ENCODE results near the gene LY86.

The LY86 gene

DNA sequence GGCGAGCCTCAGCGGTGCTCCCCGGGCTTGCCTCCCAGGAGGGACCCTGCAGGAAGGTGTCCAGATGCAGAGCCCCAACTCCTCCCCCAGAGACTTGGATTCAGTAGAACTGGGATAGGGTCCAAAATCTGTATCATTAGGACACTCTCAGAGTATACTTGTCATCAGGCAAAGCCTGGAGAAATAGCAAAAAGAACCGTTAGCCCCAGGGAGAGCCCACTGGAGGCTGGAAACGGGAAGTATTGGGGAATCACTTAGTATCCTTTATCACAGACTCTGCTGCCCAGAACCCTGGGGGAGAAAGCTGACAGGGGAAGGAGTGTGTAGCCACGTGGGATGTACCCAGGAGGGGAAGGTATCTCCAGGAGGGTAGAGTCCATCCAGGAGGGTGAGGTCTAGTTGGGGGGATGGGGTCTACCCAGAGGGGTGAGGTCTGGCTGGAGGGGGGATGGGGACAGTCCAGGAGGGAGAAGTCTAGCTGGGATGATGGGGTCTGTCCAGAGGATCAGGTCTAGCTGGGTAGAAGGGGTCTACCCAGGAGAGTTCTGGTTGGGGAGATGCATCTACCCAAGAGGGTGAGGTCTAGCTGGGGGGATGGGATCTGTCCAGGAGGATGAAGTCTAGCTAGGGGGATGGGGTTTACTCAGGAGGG lies 107.2 kb downstream of the LY86 start:
- Histone ChIP-seq H3K4me1 (ENCODE audit: control insufficient read depth, insufficient read depth, low read length) (peaks cover 40% of the 10 kb centered on the region), H3K4me3 (ENCODE audit: low read depth, low read length) (peak overlapping the region; percentile 38), H3K9me3 (ENCODE audit: control insufficient read depth, insufficient read depth, low read length) (no peaks in the 10 kb centered on the region), H3K36me3 (ENCODE audit: control insufficient read depth, insufficient read depth, low read length) (no peaks in the 10 kb centered on the region), H3K9ac (ENCODE audit: low read depth, low read length) (peak overlapping the region; percentile 8), H3K27me3 (ENCODE audit: control insufficient read depth, insufficient read depth, low read length) (no peaks in the 10 kb centered on the region)

DNA sequence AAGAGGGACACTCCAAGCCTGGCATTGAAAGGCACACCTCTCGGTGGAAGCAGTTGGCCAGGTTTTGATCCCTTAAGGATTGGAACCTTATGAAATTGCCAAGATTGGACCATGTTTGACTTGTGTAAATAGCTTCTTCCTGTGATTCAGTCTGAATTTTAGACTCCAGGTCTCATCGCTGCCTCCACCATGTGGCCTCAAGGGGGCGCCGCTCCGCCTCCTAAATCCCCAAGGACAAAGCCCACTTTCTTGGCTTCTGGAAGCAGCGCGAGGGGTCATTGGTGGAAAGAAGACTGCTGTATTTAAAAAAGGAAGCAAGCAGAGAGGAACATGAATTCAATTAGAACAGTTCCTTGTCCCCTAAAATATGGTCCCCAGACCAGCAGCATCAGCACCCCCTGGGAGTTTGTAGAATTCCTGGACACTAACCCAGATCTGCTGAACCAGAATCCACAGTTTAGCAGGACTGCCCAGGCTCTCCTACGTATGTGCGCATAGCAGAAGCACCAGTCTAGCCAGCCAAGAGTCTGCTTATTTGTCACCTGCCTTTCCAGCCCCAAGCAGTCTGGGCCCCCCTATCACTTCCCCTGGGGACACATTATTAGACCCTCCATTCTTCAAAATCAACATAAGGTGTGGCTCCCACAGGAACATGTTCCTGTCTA lies 108.5 kb downstream of the LY86 start:
- Histone ChIP-seq H3K4me3 (ENCODE audit: low read depth, low read length) (no peak overlapping the region), H3K4me1 (ENCODE audit: control insufficient read depth, insufficient read depth, low read length) (peaks cover 40% of the 10 kb centered on the region), H3K36me3 (ENCODE audit: control insufficient read depth, insufficient read depth, low read length) (no peaks in the 10 kb centered on the region), H3K9ac (ENCODE audit: low read depth, low read length) (no peak overlapping the region), H3K27me3 (ENCODE audit: control insufficient read depth, insufficient read depth, low read length) (no peaks in the 10 kb centered on the region), H3K9me3 (ENCODE audit: control insufficient read depth, insufficient read depth, low read length) (no peaks in the 10 kb centered on the region)

DNA sequence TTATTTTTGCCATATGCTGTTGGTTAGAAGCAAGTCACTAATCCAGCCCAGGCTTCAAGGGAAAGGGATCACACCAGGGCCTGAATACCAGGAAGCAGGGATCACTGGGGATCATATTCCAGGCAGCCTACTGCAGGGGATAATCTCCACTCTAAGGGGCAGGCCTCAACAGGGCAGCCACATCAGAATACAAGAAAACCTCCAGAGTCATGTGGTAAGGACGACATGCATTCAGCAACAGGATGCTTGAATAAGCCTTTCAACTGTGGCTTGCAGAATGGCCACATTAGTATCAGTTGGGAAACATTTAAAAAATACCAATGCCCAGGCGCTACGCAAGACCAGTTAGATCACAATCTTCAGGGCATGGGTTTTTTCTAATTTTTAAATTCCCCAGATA lies 109.1 kb downstream of the LY86 start:
- Histone ChIP-seq H3K9ac (ENCODE audit: low read depth, low read length) (no peak overlapping the region), H3K27me3 (ENCODE audit: control insufficient read depth, insufficient read depth, low read length) (no peaks in the 10 kb centered on the region), H3K36me3 (ENCODE audit: control insufficient read depth, insufficient read depth, low read length) (no peaks in the 10 kb centered on the region), H3K4me1 (ENCODE audit: control insufficient read depth, insufficient read depth, low read length) (peaks cover 40% of the 10 kb centered on the region), H3K4me3 (ENCODE audit: low read depth, low read length) (no peak overlapping the region), H3K9me3 (ENCODE audit: control insufficient read depth, insufficient read depth, low read length) (no peaks in the 10 kb centered on the region)

DNA sequence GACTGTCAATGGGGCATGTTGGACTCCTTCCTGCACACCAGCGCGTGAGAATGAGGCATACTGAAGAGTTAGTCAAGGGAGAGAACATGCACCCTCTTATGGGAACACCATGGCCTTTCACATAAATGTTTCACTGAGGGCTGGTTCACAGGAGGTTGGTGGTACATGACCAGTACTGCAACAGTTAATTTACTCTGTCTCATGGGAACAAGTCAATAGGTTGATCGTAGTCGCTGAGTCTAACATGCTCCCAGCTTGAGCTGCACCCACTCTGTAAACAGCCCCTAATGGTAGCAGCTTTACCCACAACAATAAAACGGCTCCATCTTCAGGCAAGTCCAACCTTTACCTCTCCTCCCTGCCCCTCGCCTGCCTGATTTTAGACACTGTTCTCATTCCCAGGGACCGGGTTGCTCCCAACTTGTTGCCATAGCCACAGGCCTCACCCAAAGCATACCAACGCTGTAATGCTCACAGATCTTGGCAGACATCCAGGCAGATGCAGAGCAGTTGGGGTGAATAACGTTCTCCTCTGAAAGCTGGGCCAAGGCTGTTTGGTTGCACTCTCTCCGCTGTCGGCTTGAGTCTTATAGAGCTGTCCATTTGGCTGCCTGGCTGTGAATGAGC lies 111.3 kb downstream of the LY86 start:
- Histone ChIP-seq H3K27me3 (ENCODE audit: control insufficient read depth, insufficient read depth, low read length) (no peaks in the 10 kb centered on the region), H3K36me3 (ENCODE audit: control insufficient read depth, insufficient read depth, low read length) (no peaks in the 10 kb centered on the region), H3K4me1 (ENCODE audit: control insufficient read depth, insufficient read depth, low read length) (peaks cover 29% of the 10 kb centered on the region), H3K9me3 (ENCODE audit: control insufficient read depth, insufficient read depth, low read length) (no peaks in the 10 kb centered on the region), H3K4me3 (ENCODE audit: low read depth, low read length) (no peak overlapping the region), H3K9ac (ENCODE audit: low read depth, low read length) (no peak overlapping the region)

DNA sequence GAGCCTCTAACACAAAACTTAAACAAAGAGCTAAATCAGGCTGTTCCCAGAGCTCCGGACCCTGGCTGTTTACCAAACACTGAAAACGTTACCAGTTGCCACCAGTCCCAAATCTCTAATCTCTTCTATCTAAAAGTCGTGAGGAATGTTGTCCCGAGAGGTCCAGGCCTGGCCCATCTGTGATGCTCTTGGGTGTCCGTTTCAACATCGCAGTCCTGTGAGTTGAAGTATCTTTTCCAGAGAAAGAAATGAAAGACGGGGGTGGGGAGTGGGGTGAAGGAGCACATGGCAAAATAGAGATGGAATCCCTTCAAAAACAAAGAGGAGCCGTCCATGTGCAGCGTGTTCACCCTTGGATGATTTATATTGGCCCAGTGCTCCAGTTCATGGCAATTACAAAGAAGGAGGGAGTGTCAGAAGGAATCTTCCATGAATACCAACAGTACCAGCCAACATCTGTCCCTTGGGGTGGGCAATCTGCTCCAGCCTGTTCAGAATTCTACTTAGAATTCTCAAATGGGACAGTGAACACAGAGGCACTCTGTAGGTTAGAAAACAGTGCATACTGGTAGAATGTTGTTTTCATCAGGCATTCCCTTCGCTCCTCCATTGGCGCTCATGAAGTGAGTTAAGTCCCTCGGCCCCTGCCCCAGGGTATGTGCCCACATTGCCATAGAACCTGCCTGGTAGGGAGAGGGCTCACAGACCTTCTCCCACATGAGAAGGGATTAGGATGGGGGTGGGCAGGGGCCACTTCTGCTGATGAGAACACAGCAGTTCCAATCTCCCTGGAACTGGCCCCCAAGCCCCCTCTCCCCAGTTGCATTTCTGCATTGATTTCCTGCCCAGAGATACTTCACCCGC lies 112.1 kb downstream of the LY86 start:
- H3K27me3 ChIP-seq (ENCODE audit: control insufficient read depth, insufficient read depth, low read length) = no peaks in the 10 kb centered on the region
- no peaks in the 10 kb centered on the region for H3K9me3 ChIP-seq (ENCODE audit: control insufficient read depth, insufficient read depth, low read length)
- H3K36me3 ChIP-seq (ENCODE audit: control insufficient read depth, insufficient read depth, low read length) = no peaks in the 10 kb centered on the region
- H3K9ac ChIP-seq (ENCODE audit: low read depth, low read length) = no peak overlapping the region
- H3K4me3 ChIP-seq (ENCODE audit: low read depth, low read length) = no peak overlapping the region
- peaks cover 23% of the 10 kb centered on the region for H3K4me1 ChIP-seq (ENCODE audit: control insufficient read depth, insufficient read depth, low read length)

DNA sequence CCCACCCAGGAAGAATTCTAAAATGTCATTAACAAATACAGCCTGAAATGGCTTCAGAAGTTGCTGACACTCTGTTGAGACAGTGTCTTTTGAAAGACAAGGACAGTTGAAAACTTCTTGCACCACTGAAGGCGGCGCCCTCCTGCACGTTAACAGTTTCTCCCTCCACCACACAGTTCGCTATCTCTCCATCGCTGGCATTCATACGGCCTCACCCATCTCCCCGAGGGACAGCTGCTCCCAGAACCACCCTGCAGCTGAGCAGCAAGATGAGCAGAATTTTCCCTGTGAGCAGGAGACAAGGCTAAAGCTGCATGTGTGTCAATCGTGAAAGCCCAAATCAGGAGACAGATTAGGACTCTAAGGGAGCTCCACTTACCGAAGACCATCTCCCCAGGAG lies 113.3 kb downstream of the LY86 start:
- H3K4me3 ChIP-seq (ENCODE audit: low read depth, low read length) = no peak overlapping the region
- no peaks in the 10 kb centered on the region for H3K36me3 ChIP-seq (ENCODE audit: control insufficient read depth, insufficient read depth, low read length)
- no peaks in the 10 kb centered on the region for H3K27me3 ChIP-seq (ENCODE audit: control insufficient read depth, insufficient read depth, low read length)
- H3K4me1 ChIP-seq (ENCODE audit: control insufficient read depth, insufficient read depth, low read length) = peaks cover 12% of the 10 kb centered on the region
- no peak overlapping the region for H3K9ac ChIP-seq (ENCODE audit: low read depth, low read length)
- no peaks in the 10 kb centered on the region for H3K9me3 ChIP-seq (ENCODE audit: control insufficient read depth, insufficient read depth, low read length)

DNA sequence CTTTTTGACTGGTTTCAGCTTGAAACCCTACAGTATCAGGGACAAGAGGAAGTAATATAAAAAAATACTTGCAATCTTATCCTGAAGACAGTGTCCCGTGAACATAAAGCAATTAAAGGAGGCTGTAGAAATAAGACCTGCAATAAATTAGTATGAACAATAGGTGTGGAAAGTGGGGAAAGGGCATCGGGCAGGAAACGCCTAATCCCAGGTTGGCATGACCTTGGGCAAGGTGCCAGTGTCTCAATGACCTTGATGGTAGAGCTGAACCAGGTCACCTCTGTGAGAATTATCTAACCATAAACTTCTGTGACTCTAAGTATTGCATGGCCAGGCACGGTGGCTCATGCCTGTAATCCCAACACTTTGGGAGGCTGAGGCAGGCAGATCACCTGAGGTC lies 115.2 kb downstream of the LY86 start:
- Histone ChIP-seq H3K4me3 (ENCODE audit: low read depth, low read length) (no peak overlapping the region), H3K36me3 (ENCODE audit: control insufficient read depth, insufficient read depth, low read length) (no peaks in the 10 kb centered on the region), H3K9me3 (ENCODE audit: control insufficient read depth, insufficient read depth, low read length) (no peaks in the 10 kb centered on the region), H3K9ac (ENCODE audit: low read depth, low read length) (no peak overlapping the region), H3K4me1 (ENCODE audit: control insufficient read depth, insufficient read depth, low read length) (peaks cover 8% of the 10 kb centered on the region), H3K27me3 (ENCODE audit: control insufficient read depth, insufficient read depth, low read length) (no peaks in the 10 kb centered on the region)
